ENCODE results near the gene OCSTAMP. TPM values are rescaled to one million over a fixed set of nuclear protein-coding genes. Genes with fewer than 3 reads are reported as not detected.

Gene OCSTAMP
- polyA plus RNA-seq (ENCODE audit: insufficient read length): not detected
- long read RNA-seq, donor 1: 0 reads
- long read RNA-seq, donor 2: 0 reads
- long read RNA-seq, donor 3: 0 reads
- long read RNA-seq, donor 4: 0 reads
- long read RNA-seq, donor 5: 0 reads
- long read RNA-seq, donor 6: 0 reads
- long read RNA-seq, donor 7: 0 reads
- long read RNA-seq, donor 8: 0 reads

GRCh38 chr20:46550461-46550860 is at the start of gene OCSTAMP:
OCSTAMP (minus strand) TSS chr20:46550654; CDS start chr20:46550560, 94 bp downstream.
- no peak for DNase-seq

GRCh38 chr20:46599227-46599987 is 49.0 kb upstream of the OCSTAMP start:
- DNase-seq: no peak

GRCh38 chr20:46595933-46596332 is 45.5 kb upstream of the OCSTAMP start:
- DNase-seq: no peak

- DNase-seq: no peak
Measured at GRCh38 chr20:46594725-46595124, 44.3 kb upstream of the OCSTAMP start.

GRCh38 chr20:46592580-46593362 is 42.3 kb upstream of the OCSTAMP start:
- no peak for DNase-seq

GRCh38 chr20:46590443-46590842 is 40.0 kb upstream of the OCSTAMP start:
- no peak for DNase-seq

- no peak for DNase-seq
Measured at GRCh38 chr20:46588532-46589511, 38.4 kb upstream of the OCSTAMP start.

GRCh38 chr20:46587986-46588385 is 37.5 kb upstream of the OCSTAMP start:
- DNase-seq: no peak

- DNase-seq: no peak
Measured at GRCh38 chr20:46586724-46587123, 36.3 kb upstream of the OCSTAMP start.

GRCh38 chr20:46584508-46584907 is 34.1 kb upstream of the OCSTAMP start:
- DNase-seq: no peak

GRCh38 chr20:46583411-46584214 is 33.2 kb upstream of the OCSTAMP start:
- DNase-seq: no peak

GRCh38 chr20:46582648-46583047 is 32.2 kb upstream of the OCSTAMP start:
- no peak for DNase-seq

- no peak for DNase-seq
Measured at GRCh38 chr20:46581391-46581790, 30.9 kb upstream of the OCSTAMP start.

GRCh38 chr20:46580613-46581205 is 30.3 kb upstream of the OCSTAMP start:
- DNase-seq: no peak

GRCh38 chr20:46578745-46579144 is 28.3 kb upstream of the OCSTAMP start:
- DNase-seq: no peak

- no peak for DNase-seq
Measured at GRCh38 chr20:46576774-46577395, 26.4 kb upstream of the OCSTAMP start.

- DNase-seq: no peak
Measured at GRCh38 chr20:46575937-46576461, 25.5 kb upstream of the OCSTAMP start.

GRCh38 chr20:46575394-46575793 is 24.9 kb upstream of the OCSTAMP start:
- no peak for DNase-seq

GRCh38 chr20:46573788-46574584 is 23.5 kb upstream of the OCSTAMP start:
- DNase-seq: no peak
